ENCODE measurements around the gene ODAD4. TPM values are rescaled to one million over a fixed set of nuclear protein-coding genes. Genes with fewer than 3 reads are reported as not detected.

The ODAD4 gene
- polyA plus RNA-seq, 1 of the 3 experiments (the other 2 are of a cell fraction): 1.1 TPM

GRCh38 chr17:41942626-41943373 lies 12.4 kb downstream of the ODAD4 start:
- POLR2A ChIA-PET: no interaction called here
- Histone ChIP-seq H4K20me1 (ENCODE audit: insufficient read depth) (no peaks in the 10 kb centered on the region), H3K79me2 (ENCODE audit: insufficient read depth) (no peaks in the 10 kb centered on the region), H3K9ac (no peak overlapping the region), H3K4me1 (ENCODE audit: control insufficient read depth in 1 of 2, insufficient read depth in 2 of 2, low read depth in 1 of 2, low read length in 1 of 2) (peaks cover 0 to 24% of the 10 kb centered on the region in 2 experiments; a peak in 1 of 4 replicates), H3K36me3 (replicated peaks in 1 of 2; ENCODE audit: control insufficient read depth in 1 of 2, insufficient read depth in 2 of 2, low read length in 1 of 2) (peaks cover 0 to 7% of the 10 kb centered on the region in 2 experiments), H3K27me3 (ENCODE audit: insufficient read depth) (no peaks in the 10 kb centered on the region), H3F3A (replicated peaks; ENCODE audit: insufficient read depth) (no peaks in the 10 kb centered on the region), H3K4me3 (ENCODE audit: low read depth in 2 of 2, low read length in 1 of 2) (no peak overlapping the region), H3K9me3 (no peaks in the 10 kb centered on the region), H2AFZ (ENCODE audit: low read depth) (no peak overlapping the region), H3K27ac (ENCODE audit: low read depth in 2 of 2, low read length in 1 of 2) (no peak overlapping the region), H3K4me2 (no peak overlapping the region), H3K9me2 (no peaks in the 10 kb centered on the region)
- TF ChIP-seq, protein P1, sequence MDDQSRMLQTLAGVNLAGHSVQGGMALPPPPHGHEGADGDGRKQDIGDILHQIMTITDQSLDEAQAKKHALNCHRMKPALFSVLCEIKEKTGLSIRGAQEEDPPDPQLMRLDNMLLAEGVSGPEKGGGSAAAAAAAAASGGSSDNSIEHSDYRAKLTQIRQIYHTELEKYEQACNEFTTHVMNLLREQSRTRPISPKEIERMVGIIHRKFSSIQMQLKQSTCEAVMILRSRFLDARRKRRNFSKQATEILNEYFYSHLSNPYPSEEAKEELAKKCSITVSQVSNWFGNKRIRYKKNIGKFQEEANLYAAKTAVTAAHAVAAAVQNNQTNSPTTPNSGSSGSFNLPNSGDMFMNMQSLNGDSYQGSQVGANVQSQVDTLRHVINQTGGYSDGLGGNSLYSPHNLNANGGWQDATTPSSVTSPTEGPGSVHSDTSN (IDR thresholded peaks at IDR 0.05): no peak
- TF ChIP-seq RCOR1 (IDR thresholded peaks at IDR 0.05; ENCODE audit: low read length) (no peak), ZBTB33 (IDR thresholded peaks at IDR 0.05; ENCODE audit: borderline replicate concordance, low read depth) (no peak), TAF1 (IDR thresholded peaks at IDR 0.05; ENCODE audit: borderline replicate concordance, low read depth, low read length) (no peak), ELF1 (IDR thresholded peaks at IDR 0.05) (no peak)
- CTCF ChIA-PET: interaction anchor here (1.0 to 2.2 kb wide), 3 partner anchors 17 to 77 kb away, joined by 3 to 7 read pairs (median 3); no protein-coding TSS in a partner anchor
- WGBS (ENCODE audit: low lambda C conversion rate): 92% methylated on average over 8 of the region's 8 CpGs
- DNase-seq: no peak

- Histone ChIP-seq H3K79me2 (ENCODE audit: insufficient read depth) (no peaks in the 10 kb centered on the region), H3K36me3 (replicated peaks in 1 of 2; ENCODE audit: control insufficient read depth in 1 of 2, insufficient read depth in 2 of 2, low read length in 1 of 2) (peaks cover 0 to 4% of the 10 kb centered on the region in 2 experiments), H3K9me2 (no peaks in the 10 kb centered on the region), H2AFZ (ENCODE audit: low read depth) (no peak overlapping the region), H4K20me1 (ENCODE audit: insufficient read depth) (no peaks in the 10 kb centered on the region), H3K27ac (ENCODE audit: low read depth in 2 of 2, low read length in 1 of 2) (no peak overlapping the region), H3K4me2 (no peak overlapping the region), H3F3A (replicated peaks; ENCODE audit: insufficient read depth) (no peaks in the 10 kb centered on the region), H3K4me1 (ENCODE audit: control insufficient read depth in 1 of 2, insufficient read depth in 2 of 2, low read depth in 1 of 2, low read length in 1 of 2) (peaks cover 0 to 17% of the 10 kb centered on the region in 2 experiments; a peak in 1 of 4 replicates), H3K9me3 (no peaks in the 10 kb centered on the region), H3K27me3 (ENCODE audit: insufficient read depth) (no peaks in the 10 kb centered on the region), H3K9ac (no peak overlapping the region), H3K4me3 (ENCODE audit: low read depth in 2 of 2, low read length in 1 of 2) (no peak overlapping the region)
- CTCF ChIA-PET: interaction anchor here (1.0 kb wide), 1 partner anchor 20 kb away, joined by 3 read pairs; no protein-coding TSS in a partner anchor
- 91% methylated on average over 3 of the region's 3 CpGs for WGBS (ENCODE audit: low lambda C conversion rate)
- POLR2A ChIA-PET: no interaction called here
- TF ChIP-seq EP300 (IDR thresholded peaks at IDR 0.05; ENCODE audit: borderline replicate concordance in 1 of 2, low read depth in 1 of 2, low read length in 1 of 2) (no peak), FOXJ3 (CRISPR knock-in tag; IDR thresholded peaks at IDR 0.05) (no peak)
- DNase-seq: no peak
Measured at GRCh38 chr17:41943492-41943891, 13.1 kb downstream of the ODAD4 start.
